Testis (tissue), 2 donors: ENCODE data around the gene FARP1.

Experiments
- POLR2A ChIP-seq: fragments of 450-650 bp; IDR thresholded peaks from one replicate; pipeline ENCODE4 v1.6.1; 2017; ENCODE audit warnings: antibody characterized with exemption, mild to moderate bottlenecking, moderate library complexity
- TF ChIP-seq, protein P1 (sequence below), 3 experiments: fragments of 450-650 bp in 2 of 3; fragments of 200-600 bp in 1 of 3; sonication (generic) in 1 of 3; IDR thresholded peaks; one replicate each; pipeline ENCODE4 v1.5.1; 2016 to 2019; ENCODE audit warnings: antibody characterized with exemption in 3 of 3, mild to moderate bottlenecking in 2 of 3, moderate library complexity in 1 of 3

DNA sequence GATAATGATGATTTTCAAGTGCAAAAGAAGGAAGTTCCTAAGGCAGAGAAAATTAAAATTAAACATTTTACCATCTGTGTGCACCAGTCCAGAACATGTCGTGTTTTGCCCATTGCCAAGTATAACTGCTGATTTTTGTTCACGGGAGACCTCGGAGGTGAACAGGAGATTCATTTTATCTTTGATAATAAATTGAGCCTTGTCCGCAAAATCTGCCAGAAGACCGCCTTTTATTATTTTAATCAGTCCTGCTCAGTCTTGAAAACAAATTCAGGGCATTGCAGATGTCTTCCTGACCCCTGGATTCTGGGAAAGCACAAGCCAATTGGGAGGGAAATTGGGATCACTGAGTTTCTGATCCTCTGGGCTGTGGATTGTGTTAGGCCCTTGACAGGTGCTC lies 268.1 kb downstream of the FARP1 start:
- TF ChIP-seq, protein P1, sequence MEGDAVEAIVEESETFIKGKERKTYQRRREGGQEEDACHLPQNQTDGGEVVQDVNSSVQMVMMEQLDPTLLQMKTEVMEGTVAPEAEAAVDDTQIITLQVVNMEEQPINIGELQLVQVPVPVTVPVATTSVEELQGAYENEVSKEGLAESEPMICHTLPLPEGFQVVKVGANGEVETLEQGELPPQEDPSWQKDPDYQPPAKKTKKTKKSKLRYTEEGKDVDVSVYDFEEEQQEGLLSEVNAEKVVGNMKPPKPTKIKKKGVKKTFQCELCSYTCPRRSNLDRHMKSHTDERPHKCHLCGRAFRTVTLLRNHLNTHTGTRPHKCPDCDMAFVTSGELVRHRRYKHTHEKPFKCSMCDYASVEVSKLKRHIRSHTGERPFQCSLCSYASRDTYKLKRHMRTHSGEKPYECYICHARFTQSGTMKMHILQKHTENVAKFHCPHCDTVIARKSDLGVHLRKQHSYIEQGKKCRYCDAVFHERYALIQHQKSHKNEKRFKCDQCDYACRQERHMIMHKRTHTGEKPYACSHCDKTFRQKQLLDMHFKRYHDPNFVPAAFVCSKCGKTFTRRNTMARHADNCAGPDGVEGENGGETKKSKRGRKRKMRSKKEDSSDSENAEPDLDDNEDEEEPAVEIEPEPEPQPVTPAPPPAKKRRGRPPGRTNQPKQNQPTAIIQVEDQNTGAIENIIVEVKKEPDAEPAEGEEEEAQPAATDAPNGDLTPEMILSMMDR (IDR thresholded peaks at IDR 0.05), result no peak
- no peak for TF ChIP-seq POLR2A
